Amygdala (tissue), 56 donors: Measurements from ENCODE around the gene MR1.

Experiments
- DNase-seq, 56 donors: peaks; one replicate each; lab custom pipeline; 2025; lab: John Stamatoyannopoulos, UW

The MR1 gene

DNA sequence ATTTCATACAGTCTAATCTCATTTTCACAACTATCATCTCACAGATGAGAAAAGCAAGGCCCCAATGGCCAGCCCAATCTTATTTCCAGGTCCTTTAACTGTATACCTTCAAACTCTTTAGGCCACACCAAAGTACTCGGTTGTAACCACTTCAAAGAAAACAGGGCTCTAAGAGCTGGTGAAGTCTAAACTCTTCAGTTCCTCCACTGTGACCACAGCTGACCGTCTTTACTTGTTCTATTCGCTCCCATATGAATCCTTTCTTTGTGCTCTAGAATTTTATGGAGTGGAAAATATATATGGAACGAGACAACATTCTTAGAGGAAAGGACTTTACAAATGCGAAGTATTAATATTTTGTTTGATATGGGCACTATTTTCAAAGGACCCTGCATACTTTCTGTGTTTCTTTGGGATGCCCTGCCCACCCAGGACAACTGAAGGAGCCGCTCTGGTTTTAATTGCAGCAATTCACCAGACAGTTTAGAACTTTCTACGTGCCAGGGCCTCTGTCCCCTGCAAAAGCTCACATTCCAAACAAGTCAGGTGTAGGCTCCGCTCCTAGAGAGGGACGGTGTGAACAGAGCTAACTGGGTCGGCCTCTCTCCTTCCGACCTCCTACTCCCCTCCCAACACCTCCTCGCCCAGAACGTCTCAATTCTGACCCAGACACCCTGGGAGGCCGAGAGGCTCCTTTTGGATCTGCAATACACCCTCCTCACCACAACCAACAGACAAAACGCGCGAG is 70.4 kb downstream of the MR1 start:
- no peak for DNase-seq

DNA sequence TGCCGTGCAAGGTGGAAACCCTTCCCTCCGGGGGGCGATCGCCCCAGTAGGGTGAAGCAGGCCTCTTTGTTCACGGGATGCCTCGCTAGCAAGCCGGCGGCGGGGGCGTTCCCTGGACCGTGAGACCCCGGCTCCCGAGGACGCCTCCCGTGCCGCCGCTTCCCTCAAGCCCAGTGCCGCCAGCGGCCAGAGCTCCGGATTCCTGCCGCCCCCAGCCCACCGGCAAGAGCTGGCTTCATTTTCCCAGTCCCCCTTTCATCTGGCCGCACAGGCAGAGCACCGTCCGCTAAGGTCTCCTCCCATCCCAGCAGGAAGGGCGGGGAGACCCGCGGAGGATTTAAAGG is 71.0 kb downstream of the MR1 start:
- DNase-seq: peak in 10 of 56 donors; percentile 24 to 72 (median 43)

DNA sequence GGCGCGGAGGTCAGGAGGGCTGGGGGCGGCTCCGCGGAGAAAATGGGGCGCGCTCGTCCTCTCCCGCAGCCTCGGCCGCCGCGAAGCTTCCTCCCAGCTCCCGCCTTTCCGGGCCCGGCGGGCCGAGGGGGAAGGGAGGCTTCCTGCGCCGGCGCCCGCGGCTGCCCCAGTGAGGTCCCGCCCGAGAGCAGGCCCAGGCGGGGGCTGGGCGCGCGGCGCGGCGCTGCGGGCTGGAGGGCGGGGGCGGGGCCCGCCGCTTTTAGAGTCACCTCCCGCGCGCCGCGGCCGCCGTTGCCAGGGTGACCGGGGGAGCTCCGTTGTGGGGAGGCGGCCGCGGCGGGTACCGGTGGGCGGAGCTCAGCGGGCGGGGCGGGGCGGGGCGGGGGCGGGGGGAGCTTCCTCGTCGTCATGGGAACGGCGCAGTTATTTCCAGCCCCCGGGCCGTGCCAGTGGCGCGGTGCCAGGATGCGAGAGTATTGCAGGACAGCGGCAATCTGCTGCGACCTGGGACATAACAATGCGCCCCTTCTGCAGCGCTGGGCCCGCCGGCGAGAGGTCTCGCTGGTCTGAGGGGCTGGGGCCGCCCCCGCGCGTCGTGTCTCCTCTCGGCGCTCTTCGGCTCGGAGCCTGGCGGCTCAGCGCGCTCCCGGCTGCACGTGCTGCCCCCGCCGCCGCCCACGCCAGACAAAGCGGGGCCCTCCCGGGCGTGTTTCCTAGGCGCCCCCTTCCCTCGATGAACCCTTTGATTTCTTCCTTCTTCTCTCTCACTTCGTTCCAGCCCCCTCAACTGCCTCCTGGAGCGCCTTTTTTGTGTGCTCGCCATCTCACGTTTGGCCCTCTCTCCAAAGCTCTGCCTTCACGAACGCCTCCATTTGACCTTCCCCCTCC is 71.6 kb downstream of the MR1 start:
- peak; percentile 23 to 96 (median 83) for DNase-seq

DNA sequence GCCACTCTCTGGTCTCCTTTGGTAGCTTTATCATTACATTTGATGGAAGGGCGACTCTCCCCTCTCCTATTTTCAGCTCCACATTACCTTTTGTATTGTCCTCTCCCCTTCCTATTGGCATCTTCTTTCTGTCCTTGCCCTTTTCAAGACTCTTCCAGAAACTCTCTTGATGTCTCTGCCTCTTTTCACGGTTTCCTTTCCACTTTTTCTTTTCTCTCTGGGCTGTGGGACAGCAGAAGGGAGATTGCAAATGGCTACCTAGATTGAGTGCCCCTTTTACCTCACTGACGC is 72.2 kb downstream of the MR1 start:
- no peak for DNase-seq

DNA sequence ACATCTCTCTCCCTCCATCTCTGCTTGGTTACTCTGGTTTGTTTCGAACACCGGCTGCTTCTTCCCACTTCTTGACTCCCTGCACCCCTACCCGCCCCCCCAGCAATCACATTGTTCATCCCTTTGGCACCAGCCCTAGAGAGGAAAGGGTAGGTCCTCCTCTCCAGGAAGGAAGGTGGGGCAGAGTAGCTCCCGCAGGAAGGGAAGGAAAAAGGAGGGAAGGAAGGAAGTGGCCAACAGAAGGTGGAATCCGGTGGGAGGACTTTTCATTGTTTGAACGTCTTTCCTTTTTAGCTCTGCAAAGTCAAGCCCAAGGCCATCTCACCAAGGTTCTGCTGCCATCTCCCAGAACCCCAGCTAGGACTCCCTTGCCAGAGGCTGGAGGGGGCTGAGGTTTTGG is 72.7 kb downstream of the MR1 start:
- DNase-seq: no peak

DNA sequence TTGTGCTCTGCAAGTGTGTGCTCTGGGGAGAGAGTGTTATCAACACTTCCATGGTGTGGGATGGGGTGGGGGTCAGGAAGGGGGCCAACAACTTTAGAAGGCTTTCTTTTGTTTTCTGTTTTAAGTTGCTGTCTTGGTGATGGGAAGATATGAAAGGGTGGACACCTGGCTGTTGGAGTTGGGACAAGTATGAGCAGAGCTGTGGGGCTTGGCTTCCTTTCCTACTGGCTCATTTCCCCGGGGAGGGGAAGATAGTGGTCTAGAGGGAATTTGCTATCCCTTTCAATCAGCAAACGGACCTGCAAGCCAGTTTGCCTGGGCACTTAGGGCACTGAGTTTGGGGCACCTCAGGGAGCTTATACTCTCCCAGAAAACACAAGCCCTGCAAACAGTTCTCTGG is 73.9 kb downstream of the MR1 start:
- DNase-seq: no peak

DNA sequence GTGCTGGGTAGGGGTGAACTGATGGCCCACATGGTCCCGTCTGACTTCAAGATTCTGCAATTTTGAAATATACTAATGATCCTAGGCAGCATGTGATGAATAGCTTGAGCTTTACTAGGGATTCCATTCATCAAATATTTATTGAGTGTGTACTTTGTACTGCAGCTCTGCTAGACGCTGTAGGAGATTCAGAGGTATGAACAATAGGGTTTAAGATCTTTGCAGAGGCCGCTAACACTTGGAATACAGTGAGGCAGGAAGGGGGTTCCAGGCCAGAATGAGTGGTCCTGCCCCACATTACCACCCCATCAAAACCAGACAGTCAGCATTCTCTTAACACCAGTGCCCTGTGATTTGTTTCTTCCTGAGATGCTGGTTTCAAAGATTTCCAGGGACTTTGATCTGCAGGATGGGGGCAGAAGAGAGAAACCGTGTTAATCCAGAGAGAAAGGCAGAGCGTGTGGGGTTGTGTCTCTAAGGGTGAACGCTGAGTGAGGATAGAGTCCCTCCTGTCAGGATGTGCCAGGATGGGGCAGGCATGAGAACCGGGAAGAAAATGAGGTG is 74.6 kb downstream of the MR1 start:
- no peak for DNase-seq

DNA sequence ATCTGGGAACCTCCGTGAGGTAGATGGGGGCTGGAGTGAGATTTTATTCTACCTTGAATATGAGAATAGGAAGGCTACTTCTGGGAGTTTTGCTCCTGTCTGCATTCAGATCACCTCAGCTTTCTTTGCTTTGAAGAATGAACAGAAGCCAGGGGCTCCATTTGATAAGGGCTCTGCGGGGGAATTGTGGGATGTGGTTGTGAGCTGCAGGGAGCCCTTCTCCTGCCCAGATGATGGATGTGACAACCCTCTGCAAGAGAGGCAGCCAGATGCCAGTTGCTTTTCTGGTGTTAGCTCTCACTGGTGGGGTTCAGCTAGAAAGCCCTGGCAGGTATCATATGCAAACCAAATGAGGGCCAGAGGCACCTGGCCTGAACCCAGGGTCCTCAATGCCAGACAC is 76.2 kb downstream of the MR1 start:
- no peak for DNase-seq
